HepG2 (cell line): ENCODE measurements around the gene HEMK1. TPM values are rescaled to one million over a fixed set of nuclear protein-coding genes. Genes with fewer than 3 reads are reported as not detected.
A peak's percentile ranks its signal among the peaks of the same experiment; 100 is the strongest.

Experiments used
- CENPT ChIP-seq: sonication (generic); formaldehyde crosslinking; IDR thresholded peaks from 2 replicates; pipeline ENCODE4 v1.8.0; 2022; ENCODE audit warnings: low read depth, mild to moderate bottlenecking, moderate library complexity, missing genetic modification reagents
- EZH2 ChIP-seq: conservative IDR thresholded peaks from 2 replicates; pipeline ENCODE4 v1.6.1; 2012; ENCODE audit warnings: mild to moderate bottlenecking, low read depth, low read length, moderate library complexity
- FOXK2 ChIP-seq: fragments of 450-650 bp; IDR thresholded peaks from 2 replicates; pipeline ENCODE4 v1.6.1; 2016
- HNF4A ChIP-seq: sonication (generic); formaldehyde crosslinking; IDR thresholded peaks from 2 replicates; pipeline ENCODE4 v1.4.0; 2020; ENCODE audit warnings: missing genetic modification reagents
- KDM2A ChIP-seq: sonication (generic); formaldehyde crosslinking; IDR thresholded peaks from 2 replicates; pipeline ENCODE4 v1.4.0; 2020; ENCODE audit warnings: low read depth, missing genetic modification reagents, borderline replicate concordance
- KIAA2018 ChIP-seq: sonication (generic); formaldehyde crosslinking; IDR thresholded peaks from 2 replicates; pipeline ENCODE4 v1.5.0; 2020; ENCODE audit warnings: mild to moderate bottlenecking, missing genetic modification reagents, borderline replicate concordance
- MAZ ChIP-seq, 2 experiments: sonication (generic) in 1 of 2; formaldehyde crosslinking in 1 of 2; IDR thresholded peaks; 2 replicates each; pipeline versions ENCODE4 v1.5.0 to v1.6.1; 2012 to 2020; ENCODE audit warnings: low read depth in 2 of 2, mild to moderate bottlenecking in 2 of 2, borderline replicate concordance in 1 of 2, improper control_type of control experiment in 1 of 2, low read length in 1 of 2, missing genetic modification reagents in 1 of 2, moderate library complexity in 1 of 2
- REPIN1 ChIP-seq: sonication (generic); formaldehyde crosslinking; IDR thresholded peaks from 2 replicates; pipeline ENCODE4 v1.8.0; 2022; ENCODE audit warnings: missing genetic modification reagents, low read depth, mild to moderate bottlenecking, borderline replicate concordance
- SAP130 ChIP-seq: IDR thresholded peaks from 2 replicates; pipeline ENCODE4 v1.6.1; 2016; ENCODE audit warnings: low read depth
- SMAD9 ChIP-seq: sonication (generic); formaldehyde crosslinking; IDR thresholded peaks from 2 replicates; pipeline ENCODE4 v1.5.1; 2020; ENCODE audit warnings: mild to moderate bottlenecking, missing genetic modification reagents
- SMC3 ChIP-seq: IDR thresholded peaks from 2 replicates; pipeline ENCODE4 v1.6.1; 2011; ENCODE audit warnings: low read length, improper control_type of control experiment
- THAP9 ChIP-seq: sonication (generic); formaldehyde crosslinking; IDR thresholded peaks from 2 replicates; pipeline ENCODE4; 2020; ENCODE audit warnings: missing genetic modification reagents, mild to moderate bottlenecking, borderline replicate concordance
- YY1 ChIP-seq: IDR thresholded peaks from 2 replicates; pipeline ENCODE4 v1.6.1; 2011; ENCODE audit warnings: low read length, low read depth, moderate library complexity, mild to moderate bottlenecking; ENCODE audit not compliant: insufficient read depth, insufficient replicate concordance
- ZNF274 ChIP-seq: sonication (generic); formaldehyde crosslinking; IDR thresholded peaks from 2 replicates; pipeline ENCODE4 v1.5.1; 2020; ENCODE audit warnings: mild to moderate bottlenecking, missing genetic modification reagents
- ZNF431 ChIP-seq: sonication (generic); formaldehyde crosslinking; IDR thresholded peaks from 2 replicates; pipeline ENCODE4 v1.9.0; 2022; ENCODE audit warnings: missing genetic modification reagents, low read depth, mild to moderate bottlenecking, borderline replicate concordance
- ZNF710 ChIP-seq: sonication (generic); formaldehyde crosslinking; IDR thresholded peaks from 2 replicates; pipeline ENCODE4 v1.5.0; 2020; ENCODE audit warnings: mild to moderate bottlenecking, missing genetic modification reagents, borderline replicate concordance
- polyA plus RNA-seq, 8 experiments: library from polyadenylated mRNA; depleted of rRNA in 3 of 8; stranded (reverse) in 7 of 8; unstranded in 1 of 8; fragments of >200 nt; fragmentation: Illumina TruSeq in 4 of 8; extraction: Trizol in 4 of 8; gene quantifications; 2 replicates each; pipeline versions ENCODE4 v1.2.1 to v1.2.3, GENCODE V29; 2011 to 2016; ENCODE audit warnings: low read depth in 4 of 8, missing spikeins in 1 of 8, mixed read lengths in 1 of 8; ENCODE audit not compliant: insufficient read depth in 1 of 8
- total RNA-seq, 5 experiments: library from RNA; depleted of rRNA; stranded (reverse); fragments of >200 nt; fragmentation: Illumina TruSeq; extraction: Trizol; gene quantifications; 2 replicates each; pipeline ENCODE4 v1.2.3, GENCODE V29; 2016; ENCODE audit warnings: low read depth in 1 of 5

HEMK1 gene
- total and polyA plus RNA-seq, 2 of the 13 experiments (the other 11 are each of a cell fraction or from before 2014, with no cell fraction given): 9.8 to 12.6 TPM

- no peak for TF ChIP-seq KIAA2018 (CRISPR knock-in tag)
- TF ChIP-seq THAP9: no peak
- peak; percentile 49; the same call in 1 of the 2 replicates for TF ChIP-seq REPIN1 (CRISPR knock-in tag)
- TF ChIP-seq FOXK2: no peak
- no peak for TF ChIP-seq CENPT (CRISPR knock-in tag)
- TF ChIP-seq ZNF710 (CRISPR knock-in tag): peak; percentile 59; the same call in 1 of the 2 replicates
- peak; percentile 38; the same call in 1 of the 2 replicates for TF ChIP-seq SAP130 (CRISPR knock-in tag)
- TF ChIP-seq HNF4A (CRISPR knock-in tag): no peak
- no peak for TF ChIP-seq EZH2
- peak; percentile 42 for TF ChIP-seq YY1
- peak; percentile 41; the same call in 1 of the 2 replicates for TF ChIP-seq ZNF274 (CRISPR knock-in tag)
- TF ChIP-seq MAZ (IDR thresholded peaks at IDR 0.05; ENCODE audit: borderline replicate concordance, low read depth, low read length): no peak
- TF ChIP-seq MAZ (CRISPR knock-in tag; IDR thresholded peaks at IDR 0.05; ENCODE audit: low read depth): 0 out of 2 replicates have a peak, but pooled peaks have one; percentile 35
- TF ChIP-seq KDM2A (CRISPR knock-in tag): 0 out of 2 replicates have a peak, but pooled peaks have one; percentile 24
- TF ChIP-seq ZNF431 (CRISPR knock-in tag): no peak
- peak; percentile 100 for TF ChIP-seq SMC3
- TF ChIP-seq SMAD9 (CRISPR knock-in tag): no peak
Measured at GRCh38 chr3:50572158-50572557, 2.8 kb downstream of the HEMK1 start (continued).
